Measurements from ENCODE around the gene FCHSD2.

DNA sequence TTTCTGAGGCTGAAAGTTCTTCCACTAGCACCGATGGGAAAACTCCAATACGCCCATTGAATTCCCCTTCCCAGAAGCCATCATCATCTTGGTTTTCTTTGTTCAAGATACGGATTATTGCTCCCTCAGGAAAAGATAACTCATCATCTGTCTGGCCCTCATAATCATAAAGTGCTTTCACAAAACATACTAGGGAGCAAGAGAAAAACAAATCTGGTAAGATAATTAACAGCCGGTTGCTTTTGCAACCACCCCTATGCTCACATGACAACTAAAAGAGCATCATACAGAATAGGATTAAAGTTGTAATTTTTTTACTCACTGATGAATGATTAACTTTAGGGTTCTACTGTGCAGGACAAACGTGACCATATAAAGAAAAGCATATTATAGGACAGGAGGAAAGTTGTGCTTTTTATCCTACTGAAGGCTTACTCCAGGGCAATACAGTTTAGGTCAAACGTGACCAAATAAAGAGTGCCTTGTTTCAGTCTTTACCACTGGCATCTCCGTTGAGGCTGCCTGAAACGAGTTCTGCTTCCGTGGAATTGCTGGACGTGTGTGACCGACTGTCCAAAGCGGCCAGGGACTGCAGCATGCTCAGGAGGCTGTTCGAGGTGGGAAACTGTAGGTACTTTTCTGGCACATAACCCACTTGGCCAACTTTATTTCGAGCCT lies 299.3 kb downstream of the FCHSD2 start:
- no peak for TF ChIP-seq POLR2A (IDR thresholded peaks at IDR 0.05)
- TF ChIP-seq, protein P1, sequence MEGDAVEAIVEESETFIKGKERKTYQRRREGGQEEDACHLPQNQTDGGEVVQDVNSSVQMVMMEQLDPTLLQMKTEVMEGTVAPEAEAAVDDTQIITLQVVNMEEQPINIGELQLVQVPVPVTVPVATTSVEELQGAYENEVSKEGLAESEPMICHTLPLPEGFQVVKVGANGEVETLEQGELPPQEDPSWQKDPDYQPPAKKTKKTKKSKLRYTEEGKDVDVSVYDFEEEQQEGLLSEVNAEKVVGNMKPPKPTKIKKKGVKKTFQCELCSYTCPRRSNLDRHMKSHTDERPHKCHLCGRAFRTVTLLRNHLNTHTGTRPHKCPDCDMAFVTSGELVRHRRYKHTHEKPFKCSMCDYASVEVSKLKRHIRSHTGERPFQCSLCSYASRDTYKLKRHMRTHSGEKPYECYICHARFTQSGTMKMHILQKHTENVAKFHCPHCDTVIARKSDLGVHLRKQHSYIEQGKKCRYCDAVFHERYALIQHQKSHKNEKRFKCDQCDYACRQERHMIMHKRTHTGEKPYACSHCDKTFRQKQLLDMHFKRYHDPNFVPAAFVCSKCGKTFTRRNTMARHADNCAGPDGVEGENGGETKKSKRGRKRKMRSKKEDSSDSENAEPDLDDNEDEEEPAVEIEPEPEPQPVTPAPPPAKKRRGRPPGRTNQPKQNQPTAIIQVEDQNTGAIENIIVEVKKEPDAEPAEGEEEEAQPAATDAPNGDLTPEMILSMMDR (IDR thresholded peaks at IDR 0.05) = no peak
- no peak for TF ChIP-seq POLR2AphosphoS5 (IDR thresholded peaks at IDR 0.05)
- no peak for TF ChIP-seq EP300 (IDR thresholded peaks at IDR 0.05)

All from upper lobe of left lung (tissue), 4 donors.